Calu3 (cell line): ENCODE measurements around the gene NGEF. TPM values are rescaled to one million over a fixed set of nuclear protein-coding genes. Genes with fewer than 3 reads are reported as not detected.
"Not testable (repeated sequence)": the region's sequence is repeated elsewhere in the genome, so short reads cannot be mapped to it uniquely, and the experiment has no call there.

Source experiments
- BruUV-seq: library from RNA; stranded (reverse); fragments of 400-500 nt; replicated peaks from 2 replicates; lab custom pipeline; 2021; lab: Mats Ljungman, UMichigan
- CTCF ChIA-PET: fragments of 300-600 bp; sonication (Branson Sonifier 250); formaldehyde crosslinking; loops from one replicate; lab custom pipeline; 2022; ENCODE audit warnings: antibody characterized with exemption; lab: Charles Lee
- DNase-seq: peaks from one replicate; pipeline ENCODE4 v3.0.0; 2022
- H3K27ac Mint-ChIP-seq: one replicate; pipeline ENCODE4 v1.8.0; 2022; ENCODE audit warnings: mixed read lengths; ENCODE audit not compliant: unreplicated experiment
- H3K27me3 Mint-ChIP-seq: one replicate; pipeline ENCODE4 v1.8.0; 2022; ENCODE audit warnings: mixed read lengths; ENCODE audit not compliant: unreplicated experiment
- H3K36me3 Mint-ChIP-seq: one replicate; pipeline ENCODE4 v1.8.0; 2022; ENCODE audit warnings: mild to moderate bottlenecking, moderate library complexity, mixed read lengths; ENCODE audit not compliant: insufficient read depth, unreplicated experiment
- H3K4me1 Mint-ChIP-seq: one replicate; pipeline ENCODE4 v1.8.0; 2022; ENCODE audit warnings: mild to moderate bottlenecking, low read depth, mixed read lengths; ENCODE audit not compliant: unreplicated experiment
- H3K4me3 Mint-ChIP-seq: one replicate; pipeline ENCODE4 v1.8.0; 2022; ENCODE audit warnings: mild to moderate bottlenecking, low read depth, moderate library complexity, mixed read lengths; ENCODE audit not compliant: unreplicated experiment
- H3K9me3 Mint-ChIP-seq: one replicate; pipeline ENCODE4 v1.8.0; 2022; ENCODE audit warnings: low read depth, mixed read lengths; ENCODE audit not compliant: unreplicated experiment
- CTCF ChIP-seq: fragments of 200-600 bp; IDR thresholded peaks from one replicate; pipeline ENCODE4 v1.8.0; 2022; ENCODE audit warnings: antibody characterized with exemption; ENCODE audit not compliant: unreplicated experiment
- intact Hi-C: fragments of 100-400 bp; cut with micrococcal nuclease; formaldehyde crosslinking; loops from one replicate; pipeline ENCODE4 v1.10.0; 2022; ENCODE audit not compliant: unreplicated experiment
- total RNA-seq: library from RNA; stranded (reverse); gene quantifications from 2 replicates; pipeline ENCODE4 v1.2.3, GENCODE V29; 2022

Gene NGEF
- total RNA-seq, 1 experiment from 2014 or later, result 1.7 TPM

GRCh38 chr2:232859385-232859916 is 153.6 kb downstream of the NGEF start:
- H3K4me1 Mint-ChIP-seq, result peaks cover 34% of the 10 kb centered on the region
- H3K9me3 Mint-ChIP-seq, result peaks cover 5% of the 10 kb centered on the region
- CTCF ChIA-PET, result interaction anchor here (0.9 kb wide), 1 partner anchor 169 kb away, joined by 4 read pairs; no protein-coding TSS in a partner anchor
- BruUV-seq, result no TSS peak
- peak overlapping the region; percentile 74 for H3K27ac Mint-ChIP-seq
- peaks cover 43% of the 10 kb centered on the region for H3K36me3 Mint-ChIP-seq
- H3K27me3 Mint-ChIP-seq, result no peaks in the 10 kb centered on the region
- H3K4me3 Mint-ChIP-seq, result no peak overlapping the region
- no peak for DNase-seq
- intact Hi-C loops, result loop anchor here (10.0 kb wide), 1 partner anchor 195 kb away; no protein-coding TSS in a partner anchor
- no peak for TF ChIP-seq CTCF

- H3K27ac Mint-ChIP-seq, result peak overlapping the region; percentile 97
- intact Hi-C loops, result loop anchor here (10.0 kb wide), 1 partner anchor 198 kb away; no protein-coding TSS in a partner anchor
- H3K27me3 Mint-ChIP-seq, result no peaks in the 10 kb centered on the region
- DNase-seq, result peak; percentile 41
- peaks cover 44% of the 10 kb centered on the region for H3K4me1 Mint-ChIP-seq
- CTCF ChIA-PET, result interaction anchor here (0.6 to 1.4 kb wide), 3 partner anchors 17 to 429 kb away, joined by 3 to 5 read pairs (median 4); no protein-coding TSS in a partner anchor
- H3K4me3 Mint-ChIP-seq, result peak overlapping the region; percentile 60
- peaks cover 48% of the 10 kb centered on the region for H3K36me3 Mint-ChIP-seq
- peaks cover 5% of the 10 kb centered on the region for H3K9me3 Mint-ChIP-seq
- BruUV-seq, result TSS peak; percentile 63
- no peak for TF ChIP-seq CTCF
Observed at GRCh38 chr2:232857158-232857563, 155.9 kb downstream of the NGEF start.

- intact Hi-C loops, result loop anchor here (10.0 kb wide), 1 partner anchor 201 kb away; no protein-coding TSS in a partner anchor
- CTCF ChIA-PET, result interaction anchor here (0.8 to 1.4 kb wide), 2 partner anchors 175 to 200 kb away, joined by 3 to 4 read pairs; no protein-coding TSS in a partner anchor
- Mint-ChIP-seq H3K4me1 (peaks cover 37% of the 10 kb centered on the region), H3K9me3 (peaks cover 5% of the 10 kb centered on the region), H3K27me3 (no peaks in the 10 kb centered on the region), H3K36me3 (peaks cover 57% of the 10 kb centered on the region), H3K27ac (peak overlapping the region; percentile 60), H3K4me3 (no peak overlapping the region)
- no TSS peak for BruUV-seq
- peak; percentile 63 for DNase-seq
- TF ChIP-seq CTCF, result no peak
Observed at GRCh38 chr2:232854082-232854481, 159.0 kb downstream of the NGEF start.

GRCh38 chr2:232852676-232853075 is 160.4 kb downstream of the NGEF start:
- DNase-seq, result no peak
- peaks cover 54% of the 10 kb centered on the region for H3K36me3 Mint-ChIP-seq
- intact Hi-C loops, result loop anchor here (1.0 to 10.0 kb wide), 3 partner anchors 176 to 399 kb away; partner anchors contain the start of gene ATG16L1
- CTCF ChIA-PET, result no interaction called here
- no peak for TF ChIP-seq CTCF
- no peak overlapping the region for H3K27ac Mint-ChIP-seq
- H3K4me1 Mint-ChIP-seq, result peaks cover 31% of the 10 kb centered on the region
- no peaks in the 10 kb centered on the region for H3K27me3 Mint-ChIP-seq
- no TSS peak for BruUV-seq
- H3K9me3 Mint-ChIP-seq, result peaks cover 5% of the 10 kb centered on the region
- H3K4me3 Mint-ChIP-seq, result no peak overlapping the region

GRCh38 chr2:232852081-232852480 is 161.0 kb downstream of the NGEF start:
- H3K27ac Mint-ChIP-seq, H3K9me3 Mint-ChIP-seq, BruUV-seq, H3K27me3 Mint-ChIP-seq, DNase-seq, H3K4me3 Mint-ChIP-seq, CTCF ChIA-PET: not testable (repeated sequence)
- intact Hi-C loops, result loop anchor here (2.0 to 10.0 kb wide), 2 partner anchors 177 to 203 kb away; no protein-coding TSS in a partner anchor
- H3K4me1 Mint-ChIP-seq, result peaks cover 25% of the 10 kb centered on the region
- peaks cover 52% of the 10 kb centered on the region for H3K36me3 Mint-ChIP-seq
